Myocyte (in vitro differentiated cells): ENCODE data around the gene KLHL26. TPM values are rescaled to one million over a fixed set of nuclear protein-coding genes. Genes with fewer than 3 reads are reported as not detected.
"Not testable (repeated sequence)": the region's sequence is repeated elsewhere in the genome, so short reads cannot be mapped to it uniquely, and the experiment has no call there.

Experiments used
- DNase-seq: peaks from one replicate; pipeline ENCODE4 v3.0.0-alpha.2; 2012; ENCODE audit warnings: low read depth
- total RNA-seq: library from RNA; depleted of rRNA; stranded (reverse); fragments of >200 nt; gene quantifications from 2 replicates; pipeline ENCODE4 v1.2.3, GENCODE V29; 2014

The KLHL26 gene
- total RNA-seq, 1 donor from 2014 or later, result 3.5 TPM

- not testable (repeated sequence) for DNase-seq
These were observed 36.0 kb upstream of the KLHL26 start for GRCh38 chr19:18600692-18601397.

GRCh38 chr19:18601875-18602274 is 35.0 kb upstream of the KLHL26 start:
- DNase-seq, result no peak

- DNase-seq, result no peak
These were observed 33.4 kb upstream of the KLHL26 start for GRCh38 chr19:18603255-18603957.

GRCh38 chr19:18603958-18604819 is 32.6 kb upstream of the KLHL26 start:
- no peak for DNase-seq

- no peak for DNase-seq
These were observed 32.0 kb upstream of the KLHL26 start for GRCh38 chr19:18604820-18605159.

GRCh38 chr19:18605196-18605545 is 31.7 kb upstream of the KLHL26 start:
- DNase-seq, result no peak

- no peak for DNase-seq
These were observed 31.1 kb upstream of the KLHL26 start for GRCh38 chr19:18605546-18606280.

- no peak for DNase-seq
These were observed 30.3 kb upstream of the KLHL26 start, which contains the start of gene CRLF1 for GRCh38 chr19:18606281-18607225. CRLF1 (minus strand) TSS chr19:18606799; CDS start chr19:18606656, 143 bp downstream.

- DNase-seq, result no peak
These were observed 29.4 kb upstream of the KLHL26 start for GRCh38 chr19:18607226-18608101.

GRCh38 chr19:18608102-18608804 is 28.6 kb upstream of the KLHL26 start:
- no peak for DNase-seq

- DNase-seq, result no peak
These were observed 27.8 kb upstream of the KLHL26 start for GRCh38 chr19:18608805-18609716.

GRCh38 chr19:18609717-18610051 is 27.1 kb upstream of the KLHL26 start:
- no peak for DNase-seq

GRCh38 chr19:18610245-18610555 is 26.6 kb upstream of the KLHL26 start:
- no peak for DNase-seq

GRCh38 chr19:18610556-18611326 is 26.1 kb upstream of the KLHL26 start:
- DNase-seq, result no peak

- DNase-seq, result no peak
These were observed 25.3 kb upstream of the KLHL26 start for GRCh38 chr19:18611327-18612050.

- DNase-seq, result no peak
These were observed 24.6 kb upstream of the KLHL26 start for GRCh38 chr19:18612051-18612771.
